OCI-LY3 (cell line): ENCODE results near the gene ASB15.

ENCODE experiments used
- CTCF ChIP-seq: fragments of 200-600, 300-600 bp; sonication (generic); IDR thresholded peaks from 2 replicates; pipeline ENCODE4 v1.5.1; 2014; ENCODE audit warnings: antibody characterized with exemption, low read length, low read depth
- EZH2phosphoT487 ChIP-seq: fragments of 200-600 bp; shearing (Covaris generic); IDR thresholded peaks from 2 replicates; pipeline ENCODE4 v1.6.1; 2018; ENCODE audit warnings: antibody characterized with exemption, mixed run types, low read depth

GRCh38 chr7:123662755-123663154 is 61.1 kb downstream of the ASB15 start:
- TF ChIP-seq CTCF (no peak), EZH2phosphoT487 (no peak)
